ENCODE results near the gene FAM83E.
"Not testable (repeated sequence)": the region's sequence is repeated elsewhere in the genome, so short reads cannot be mapped to it uniquely, and the experiment has no call there.

The FAM83E gene

DNA sequence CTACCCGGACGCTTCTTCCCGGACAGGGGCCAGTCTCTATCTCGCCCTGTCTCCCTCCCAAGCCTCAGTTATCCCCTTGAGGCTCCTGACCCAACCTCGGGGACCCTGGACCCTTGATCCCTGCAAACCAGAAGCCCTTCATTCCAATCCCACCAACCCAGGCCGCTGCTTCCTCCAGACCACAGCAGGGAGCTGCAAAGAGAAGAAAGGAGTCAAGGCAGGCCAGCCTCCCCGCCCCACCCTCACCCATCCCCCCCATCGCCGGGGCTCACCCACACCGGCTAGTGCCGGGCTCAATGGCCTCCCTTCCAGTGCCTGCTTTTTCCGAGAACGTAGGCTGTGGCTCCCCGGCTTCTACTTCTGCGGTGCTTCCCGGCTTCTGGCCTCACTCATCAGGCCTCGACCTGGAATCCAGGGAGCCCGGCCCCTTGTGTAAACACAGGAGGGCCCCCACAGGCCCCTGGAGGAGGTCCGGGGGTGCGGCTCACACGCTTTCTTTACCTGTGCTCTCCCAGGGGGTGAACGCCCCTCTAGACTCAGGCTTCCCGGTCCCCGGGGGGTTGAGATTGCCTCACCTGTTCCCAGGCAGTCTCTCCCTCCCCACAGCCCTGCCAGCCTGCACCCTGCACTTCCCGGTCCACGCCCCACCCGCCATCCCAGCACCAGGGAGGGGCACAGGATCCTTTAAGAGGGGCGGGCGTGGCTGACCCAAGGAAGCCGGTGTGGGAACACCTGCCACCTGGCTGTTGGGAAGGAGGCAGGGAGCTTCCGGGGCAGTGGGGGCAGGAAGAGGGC is at the start of gene FAM83E:
Gene FAM83E, minus strand, starts transcription at position 641 of the 795 bp plus-strand sequence. CDS start 1,704 bp downstream, outside the sequence.
- no peak for FAIRE-seq

DNA sequence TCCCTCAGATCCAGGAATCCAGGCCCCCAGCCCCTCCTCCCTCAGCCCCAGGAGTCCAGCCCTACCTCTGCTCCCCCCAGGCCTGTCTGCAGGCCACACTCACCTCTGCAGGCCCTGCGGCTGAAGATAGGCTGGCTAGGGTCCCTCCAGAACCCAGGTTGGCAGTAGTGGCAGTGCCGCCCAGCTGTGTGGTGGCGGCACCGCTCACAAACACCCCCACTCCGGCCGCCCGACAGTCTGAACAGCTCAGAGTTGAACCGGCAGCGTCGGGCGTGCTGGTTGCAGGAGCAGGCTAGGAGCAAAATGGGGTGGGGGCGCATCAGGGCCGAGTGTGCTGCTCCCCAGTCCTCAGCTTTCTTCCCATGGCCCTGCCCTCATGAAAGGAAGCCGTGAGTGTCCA is 49.6 kb upstream of the FAM83E start:
- DNase-seq (ENCODE audit: insufficient read length, low spot score) = no peak
- no peak for FAIRE-seq

More for the DNA sequence above, at the start of gene FAM83E:
- no peak for DNase-seq (ENCODE audit: insufficient read length, low spot score)

DNA sequence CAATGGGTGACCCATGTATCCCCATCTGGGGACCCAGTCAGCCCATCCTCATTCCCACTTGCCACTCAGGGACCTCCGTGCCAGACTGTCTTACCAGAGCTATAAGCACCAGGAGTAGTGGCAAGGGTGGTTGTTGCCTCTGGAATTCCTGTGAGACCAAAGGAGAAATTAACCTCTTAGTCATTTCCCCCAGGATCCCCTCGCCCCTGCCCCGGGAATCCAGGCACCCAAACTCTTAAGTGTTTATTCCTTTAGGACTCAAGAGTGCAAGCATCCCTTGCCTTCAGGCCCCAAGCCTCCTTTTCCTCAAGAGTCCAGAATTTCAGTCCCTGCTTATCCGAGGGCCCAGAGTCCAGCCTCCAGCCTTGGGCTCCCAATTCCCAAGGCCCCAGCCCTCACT is 48.8 kb upstream of the FAM83E start:
- FAIRE-seq (no peak), DNase-seq (ENCODE audit: insufficient read length, low spot score) (no peak)

DNA sequence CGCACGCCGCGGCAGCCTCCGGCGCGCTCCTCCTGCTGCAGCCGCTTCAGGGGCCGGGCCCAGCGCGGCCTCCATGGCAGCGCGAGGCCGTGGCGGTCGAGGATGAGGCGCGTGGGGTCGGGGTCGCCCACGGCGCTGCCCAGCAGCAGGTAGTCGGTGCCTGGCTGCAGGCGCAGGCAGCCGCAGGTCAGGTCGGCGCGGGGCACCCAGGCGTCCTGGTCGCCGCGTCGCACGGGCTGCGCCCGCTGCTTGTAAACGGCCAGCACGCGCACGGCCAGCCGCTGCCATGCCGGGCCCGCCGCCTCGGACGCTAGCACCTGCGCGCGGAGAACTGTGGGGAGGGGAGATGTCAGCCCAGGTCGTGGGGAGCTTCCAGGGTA is 46.8 kb upstream of the FAM83E start:
- FAIRE-seq = no peak
- DNase-seq (ENCODE audit: insufficient read length, low spot score) = no peak

DNA sequence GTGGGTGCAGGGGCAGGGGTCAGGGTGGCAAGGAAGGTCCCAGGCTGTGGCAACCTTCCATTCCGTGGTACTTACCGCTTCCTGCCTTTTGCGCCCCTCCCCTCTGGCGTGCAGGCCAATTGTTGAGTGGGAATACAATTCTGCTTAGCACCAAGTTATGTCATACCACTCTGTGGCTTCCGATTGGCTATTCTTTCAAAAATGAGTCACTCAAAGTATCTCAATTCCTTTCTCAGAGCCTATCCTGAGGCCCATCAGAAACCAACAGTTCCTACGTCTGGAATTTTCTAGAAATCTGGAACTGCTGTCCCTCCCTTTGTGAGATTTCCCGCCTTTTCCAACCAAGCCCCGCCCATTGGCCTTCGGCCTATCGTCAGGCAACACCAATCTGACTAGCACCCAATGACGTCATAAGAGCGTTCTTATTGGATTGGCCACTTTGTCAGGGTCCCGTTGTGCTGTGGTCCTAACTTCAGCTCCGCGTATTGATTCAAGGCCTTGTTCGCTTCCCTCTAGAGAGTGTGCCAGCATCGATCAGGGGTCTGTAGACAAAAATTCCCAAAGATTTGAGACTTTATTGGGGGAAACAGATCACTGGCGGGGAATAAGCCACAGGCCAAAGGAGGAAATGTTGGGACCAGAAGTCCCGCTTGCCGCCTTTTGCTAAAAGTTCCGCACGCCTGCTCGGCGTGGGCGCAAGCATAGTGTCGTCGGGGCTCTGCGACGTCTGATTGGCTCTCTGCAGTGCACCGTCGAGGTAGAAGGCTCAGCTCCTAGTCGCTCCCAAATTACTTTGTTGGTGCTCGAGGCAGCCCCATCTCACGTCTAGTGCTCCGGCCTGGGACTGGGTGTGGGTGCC is 46.2 kb upstream of the FAM83E start:
- FAIRE-seq = peak; percentile 100

DNA sequence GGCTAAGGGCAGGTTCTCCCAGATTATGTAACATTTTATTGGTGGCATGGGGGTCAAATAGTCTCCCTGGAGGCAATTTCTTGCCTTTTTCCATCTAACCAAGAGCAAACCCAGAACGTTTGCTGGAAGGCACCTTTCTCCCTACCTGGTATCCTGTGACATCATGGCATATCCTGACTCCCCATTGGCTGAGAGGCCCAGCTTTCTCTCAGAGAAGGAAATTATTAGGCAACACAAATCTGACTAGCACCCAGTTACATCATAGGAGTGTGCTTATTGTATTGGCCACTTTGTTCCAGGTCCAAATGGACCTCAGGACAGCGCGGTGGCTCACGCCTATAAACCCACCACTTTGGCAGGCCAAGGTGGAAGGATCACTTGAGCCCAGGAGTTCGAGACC is 44.9 kb upstream of the FAM83E start:
- FAIRE-seq = no peak
- DNase-seq (ENCODE audit: insufficient read length, low spot score) = no peak

More for the DNA sequence above, 46.2 kb upstream of the FAM83E start:
- peak; percentile 100 for DNase-seq (ENCODE audit: insufficient read length, low spot score)

DNA sequence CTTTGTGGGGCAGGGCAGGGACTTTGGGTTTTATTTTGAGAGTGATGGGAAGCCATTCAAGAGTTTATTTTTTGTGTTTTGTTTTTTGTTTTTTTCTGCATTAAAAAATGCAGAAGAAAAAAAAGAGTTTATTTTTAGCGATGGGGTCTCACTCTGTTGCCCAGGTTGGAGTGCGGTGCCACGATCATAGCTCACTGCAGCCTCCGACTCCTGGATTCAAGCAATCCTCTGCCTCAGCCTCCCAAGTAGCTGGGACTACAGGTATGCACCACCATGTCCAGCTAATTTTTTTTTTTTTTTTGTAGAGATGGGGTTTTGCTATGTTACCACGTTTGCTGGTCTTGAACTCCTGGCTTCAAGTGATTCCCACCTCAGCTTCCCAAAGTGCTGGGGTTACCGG is 43.6 kb upstream of the FAM83E start:
- FAIRE-seq (no peak), DNase-seq (ENCODE audit: insufficient read length, low spot score) (no peak)

DNA sequence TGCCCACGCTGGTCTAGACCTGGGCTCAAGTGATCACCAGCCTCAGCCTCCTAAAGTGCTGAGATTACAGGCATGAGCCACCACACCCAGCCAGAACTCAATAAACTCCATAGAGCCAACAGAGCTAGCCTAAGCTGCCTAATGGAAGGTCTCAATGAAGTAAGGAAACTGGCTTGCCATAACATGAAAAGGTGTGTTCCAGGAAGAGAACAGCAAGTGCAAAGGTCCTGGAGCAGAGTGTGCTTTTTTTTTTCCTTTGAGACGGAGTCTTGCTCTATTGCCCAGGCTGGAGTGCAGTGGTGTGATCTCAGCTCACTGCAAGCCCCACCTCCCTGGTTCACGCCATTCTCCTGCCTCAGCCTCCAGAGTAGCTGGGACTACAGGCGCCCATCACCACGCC is 43.0 kb upstream of the FAM83E start:
- FAIRE-seq; DNase-seq (ENCODE audit: insufficient read length, low spot score): not testable (repeated sequence)

DNA sequence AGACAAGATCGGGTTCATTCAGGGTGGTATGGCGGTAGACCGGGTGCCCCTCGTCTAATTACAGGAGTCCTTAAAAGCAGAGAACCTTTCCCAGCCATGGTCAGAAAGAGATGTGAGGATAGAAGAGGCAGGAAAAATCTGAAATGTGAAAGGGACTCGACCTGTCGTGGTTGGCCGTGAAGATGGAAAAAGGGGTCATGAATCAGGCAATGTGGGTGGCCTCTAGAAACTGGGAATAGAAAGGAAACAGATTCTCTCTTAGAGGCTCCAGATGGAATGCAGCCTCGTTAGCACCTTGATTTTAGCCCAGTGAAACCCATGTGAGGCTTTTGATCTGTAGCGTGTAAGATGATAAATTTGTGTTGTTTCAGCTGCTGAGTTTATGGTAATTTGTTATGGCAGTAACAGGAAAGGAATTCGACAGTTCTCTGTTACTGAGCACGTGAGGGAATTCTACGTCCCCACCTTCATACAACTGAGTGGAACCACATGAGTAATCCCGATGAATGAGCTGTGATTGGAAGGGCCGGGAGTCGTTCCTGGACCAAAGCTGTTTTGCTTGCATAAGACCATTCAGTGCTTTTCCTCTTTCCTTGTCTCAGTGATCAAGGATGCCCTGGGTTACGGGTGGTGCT is 42.1 kb upstream of the FAM83E start:
- DNase-seq (ENCODE audit: insufficient read length, low spot score) (no peak), FAIRE-seq (no peak)

DNA sequence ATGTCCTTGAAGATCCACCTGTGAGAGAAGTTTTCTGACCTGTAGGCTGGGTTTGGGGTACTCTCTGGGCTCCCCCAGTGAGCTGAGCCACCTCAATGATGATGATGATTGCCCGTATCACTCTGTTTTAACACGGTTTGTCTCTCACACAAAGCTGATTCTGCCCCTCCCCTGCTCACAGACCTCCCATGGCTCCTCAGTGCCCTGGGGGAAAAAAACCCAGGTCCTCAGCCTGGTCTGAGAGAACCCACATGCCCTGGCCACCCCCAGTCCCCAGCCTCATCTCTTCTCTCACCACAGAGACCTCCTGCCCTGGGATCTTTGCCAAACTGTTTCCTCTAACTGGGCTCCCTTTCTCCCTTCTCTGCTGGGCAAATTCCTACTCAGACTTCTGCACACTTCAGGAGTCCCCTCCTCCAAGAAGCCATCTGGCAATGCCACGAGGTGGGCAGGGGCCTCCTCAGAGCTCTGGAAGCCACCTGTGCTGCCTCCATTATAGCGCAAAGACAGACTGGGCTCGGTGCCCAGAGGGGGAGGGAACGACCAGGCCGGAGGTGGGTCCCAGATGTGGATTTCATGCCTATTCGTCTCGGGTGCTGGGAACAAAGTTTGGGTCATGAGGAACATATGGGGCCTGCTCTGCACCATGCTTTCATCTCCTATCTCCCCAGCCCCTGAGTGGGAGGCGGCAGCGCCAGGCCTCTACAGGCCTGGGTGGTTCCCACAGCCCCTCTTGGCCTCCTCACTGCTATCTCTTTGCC is 39.6 kb upstream of the FAM83E start:
- DNase-seq (ENCODE audit: insufficient read length, low spot score) = no peak
- no peak for FAIRE-seq

DNA sequence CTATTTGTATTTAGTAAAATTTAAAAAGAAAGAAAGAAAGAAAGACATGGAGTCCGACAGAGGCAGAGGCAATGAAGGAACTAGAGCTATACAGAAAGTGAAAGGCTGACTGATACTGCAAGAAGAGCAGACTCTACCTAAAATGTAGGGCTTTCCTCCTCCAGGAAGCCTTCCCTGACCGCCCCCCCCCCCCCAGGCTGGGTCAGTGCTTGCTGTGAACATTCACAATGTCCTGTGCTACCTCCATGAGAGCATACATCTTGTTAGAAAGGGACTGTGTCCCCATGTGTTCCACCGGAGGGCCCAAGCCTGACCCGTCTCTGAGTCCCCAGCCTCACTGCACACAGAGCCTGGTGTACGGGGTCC is 36.8 kb upstream of the FAM83E start:
- FAIRE-seq = no peak
- no peak for DNase-seq (ENCODE audit: insufficient read length, low spot score)

DNA sequence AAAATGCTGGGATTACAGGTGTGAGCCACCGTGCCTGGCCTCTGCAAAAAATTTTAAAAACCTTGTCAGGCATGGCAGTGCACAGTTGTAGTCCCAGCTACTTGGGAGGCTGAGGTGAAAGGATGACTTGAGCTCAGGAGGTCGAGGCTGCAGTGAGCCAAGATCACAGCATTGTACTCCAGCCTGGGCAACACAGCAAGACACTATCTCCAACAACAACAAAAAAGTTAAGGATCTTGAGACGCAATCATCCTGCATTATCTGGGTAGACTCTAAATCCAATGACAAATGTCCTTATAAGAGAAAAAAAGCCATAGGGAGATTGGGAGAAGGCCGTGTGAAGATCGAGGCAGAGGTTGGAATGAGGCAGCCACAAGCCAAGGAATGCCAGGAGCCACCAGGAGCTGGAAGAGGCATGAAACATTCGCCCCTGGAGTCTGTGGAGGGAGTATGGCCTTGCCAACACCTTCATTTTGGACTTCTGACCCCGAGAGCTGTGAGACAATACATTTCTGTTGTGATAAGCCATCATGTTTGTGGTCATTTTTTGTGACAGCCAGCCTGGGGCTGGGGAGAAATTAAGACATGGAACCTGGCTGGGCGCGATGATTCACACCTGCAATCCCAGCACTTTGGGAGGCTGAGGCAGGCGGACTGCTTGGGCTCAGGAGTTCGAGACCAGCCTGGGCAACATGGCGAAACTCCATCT is 36.3 kb upstream of the FAM83E start:
- FAIRE-seq = no peak
- DNase-seq (ENCODE audit: insufficient read length, low spot score) = no peak

DNA sequence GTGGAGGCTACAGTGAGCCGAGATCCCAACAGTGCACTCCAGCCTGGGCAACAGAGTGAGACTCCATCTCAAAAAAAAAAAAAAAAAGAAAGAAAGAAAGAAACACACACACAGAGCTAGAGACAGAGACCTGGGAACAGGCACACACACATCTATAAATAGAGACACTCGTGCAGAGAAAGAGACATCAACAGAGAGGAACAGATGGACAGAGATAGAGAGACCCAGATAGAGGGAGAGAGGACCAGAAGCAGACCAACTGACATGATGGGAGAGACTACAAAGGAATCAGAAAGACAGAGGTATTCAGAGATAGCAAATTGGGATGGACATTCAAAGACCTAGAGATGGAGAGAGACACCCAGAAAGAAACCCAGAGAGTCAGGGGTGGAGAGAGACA is 33.3 kb upstream of the FAM83E start:
- DNase-seq (ENCODE audit: insufficient read length, low spot score) = no peak
- no peak for FAIRE-seq

DNA sequence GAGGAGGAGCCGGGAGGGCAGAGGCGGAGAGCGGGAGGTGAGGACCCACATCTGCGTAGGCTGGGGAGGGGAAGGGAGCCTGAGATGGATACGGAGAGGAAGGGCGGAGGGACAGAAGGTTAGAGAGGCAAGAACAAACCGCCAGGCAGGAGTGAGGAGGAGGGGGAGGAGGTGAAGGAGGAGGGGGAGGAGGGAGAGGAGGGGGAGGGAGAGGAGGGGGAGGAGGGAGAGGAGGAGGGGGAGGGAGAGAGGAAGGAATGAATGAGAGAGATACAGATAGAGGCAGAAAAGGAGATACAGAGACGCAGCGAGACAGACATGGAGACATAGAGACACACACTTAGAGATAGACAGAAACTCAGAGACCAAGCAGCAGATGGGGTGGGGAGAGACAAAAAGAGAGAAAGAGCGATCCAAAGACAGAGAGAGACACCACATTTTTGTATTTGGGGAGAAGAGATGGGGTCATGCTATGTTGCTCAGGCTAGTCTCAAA is 31.9 kb upstream of the FAM83E start:
- FAIRE-seq (peak; percentile 45), DNase-seq (ENCODE audit: insufficient read length, low spot score) (no peak)

DNA sequence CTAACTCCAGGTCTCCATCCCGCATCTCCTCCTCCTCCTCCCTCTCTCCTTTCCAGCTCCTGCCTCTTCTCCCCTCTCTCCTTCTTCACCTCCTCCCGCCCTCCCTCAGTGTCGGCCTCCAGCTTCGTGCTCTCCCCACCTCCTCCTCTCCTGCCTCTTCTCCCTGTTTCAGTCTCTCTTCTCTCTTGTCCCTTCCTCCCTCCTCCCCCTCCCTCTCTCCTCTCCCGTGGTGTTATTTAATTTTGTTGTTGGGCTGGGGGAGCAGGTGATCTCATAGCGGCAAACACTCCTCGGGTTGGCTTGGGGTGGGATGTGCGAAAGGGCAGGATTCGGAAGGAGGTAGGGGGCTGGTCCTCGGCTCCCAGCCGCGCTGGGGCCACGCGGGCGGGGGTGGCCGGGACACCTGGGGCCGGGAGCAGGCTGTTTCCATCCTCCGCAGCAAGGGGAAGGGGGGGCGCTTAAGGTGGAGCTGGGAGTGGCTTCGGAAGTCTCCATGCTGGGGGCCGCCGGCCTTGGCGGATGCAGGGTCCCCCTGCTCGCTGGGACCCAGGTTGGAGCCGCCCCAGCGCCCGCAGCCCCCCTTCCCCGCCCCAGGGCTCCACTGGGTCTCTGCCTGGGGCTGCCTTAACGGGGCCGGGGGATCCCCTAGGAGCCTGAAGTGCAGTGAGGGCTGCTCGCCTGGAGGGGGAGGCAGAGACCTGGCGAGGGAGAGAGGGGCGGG is 31.3 kb upstream of the FAM83E start, which contains the start of gene CA11:
Gene CA11, minus strand, starts transcription at position 187 of the 721 bp plus-strand sequence. CDS start 555 bp downstream, outside the sequence.
- peak; percentile 86 for DNase-seq (ENCODE audit: insufficient read length, low spot score)
- peak; percentile 47 for FAIRE-seq

DNA sequence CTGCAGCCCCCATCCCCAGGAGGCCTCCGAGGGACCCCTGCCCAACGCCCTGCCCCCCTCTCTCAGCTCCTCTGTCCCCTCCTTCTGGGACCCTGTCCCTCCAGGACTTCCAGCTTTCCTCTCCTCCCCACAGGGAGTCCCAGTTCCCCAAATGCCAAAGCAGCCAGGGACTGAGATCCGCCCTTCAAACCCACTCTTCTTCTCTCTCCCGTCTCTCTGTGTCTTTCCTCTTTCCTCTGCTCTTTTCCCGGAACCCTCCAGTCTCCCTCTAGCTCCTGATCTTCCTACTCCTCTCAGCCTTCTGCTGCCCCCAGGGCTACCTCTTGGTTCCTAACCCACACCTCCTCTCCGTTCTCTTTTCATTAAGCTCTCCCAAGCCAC is 30.7 kb upstream of the FAM83E start:
- FAIRE-seq (no peak), DNase-seq (ENCODE audit: insufficient read length, low spot score) (no peak)

DNA sequence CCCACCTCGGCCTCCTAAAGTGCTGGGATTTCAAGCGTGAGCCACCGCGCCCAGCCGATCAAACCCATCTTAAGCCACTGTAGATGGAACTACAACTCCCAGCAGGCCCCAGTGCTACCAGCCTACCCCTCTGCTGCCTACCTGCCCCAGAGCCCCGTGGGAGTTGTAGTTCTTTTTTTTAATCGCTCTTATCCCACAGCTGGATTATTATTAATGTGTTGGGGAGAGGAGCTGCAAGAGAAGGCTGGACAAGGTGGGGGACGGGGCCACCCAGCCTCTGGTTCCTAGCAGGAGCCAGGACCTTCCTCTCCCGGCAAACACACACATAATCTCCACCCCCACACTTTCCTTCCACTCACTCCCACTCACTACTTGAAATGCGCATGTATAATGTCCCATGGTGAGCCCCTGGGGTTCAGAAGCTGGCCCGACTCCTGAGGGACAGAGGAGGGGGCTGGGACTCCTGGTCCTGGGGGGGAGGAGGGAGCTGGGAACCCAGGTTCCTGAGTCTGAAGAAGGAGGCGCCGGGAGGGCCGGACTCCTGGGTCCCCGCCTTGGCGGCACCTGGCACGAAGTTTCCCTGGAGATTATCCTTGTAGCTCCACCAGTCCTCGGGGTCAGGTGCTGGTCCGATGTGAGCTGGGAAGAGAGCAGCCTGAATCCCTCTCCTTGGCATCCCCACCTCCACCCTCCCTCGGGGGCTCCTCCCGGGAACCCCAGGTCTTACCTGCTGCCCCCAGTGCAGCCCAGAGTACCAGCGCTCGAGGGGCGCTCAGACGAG is 30.2 kb upstream of the FAM83E start:
- peak; percentile 76 for FAIRE-seq

DNA sequence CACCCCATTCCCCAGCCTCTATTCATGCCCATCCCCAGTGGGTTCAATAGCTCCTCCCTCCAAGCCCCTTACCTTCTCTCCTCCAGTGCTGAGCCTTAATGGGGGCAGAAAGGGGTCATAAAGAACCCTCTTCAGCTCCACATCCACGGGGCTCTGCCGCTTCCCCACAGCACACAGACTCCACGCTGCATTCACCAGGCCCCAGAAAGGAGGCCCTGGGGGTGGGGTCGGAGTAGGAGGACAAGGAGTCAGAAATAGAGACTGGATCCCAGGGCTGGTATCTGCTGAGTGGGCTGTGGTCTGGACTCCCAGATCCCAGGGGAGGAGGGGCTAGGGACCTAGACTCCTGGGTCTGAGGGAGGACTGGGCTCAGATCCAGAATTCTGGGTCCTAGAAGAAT is 29.5 kb upstream of the FAM83E start:
- DNase-seq (ENCODE audit: insufficient read length, low spot score) = no peak
- FAIRE-seq = no peak

More for the DNA sequence above, 30.2 kb upstream of the FAM83E start:
- DNase-seq (ENCODE audit: insufficient read length, low spot score) = no peak

All from GM19239 (cell line).